NCI-H2227 treated with DMSO at 0.1 percent for 48 hours (cell line): Measurements from ENCODE around the gene B4GALT1.
"Not testable (repeated sequence)": the region's sequence is repeated elsewhere in the genome, so short reads cannot be mapped to it uniquely, and the experiment has no call there.

Experiments
- DNase-seq: peaks from one replicate; lab custom pipeline; 2025; lab: John Stamatoyannopoulos, UW

Gene B4GALT1

GRCh38 chr9:33101104-33101951 is 65.8 kb downstream of the B4GALT1 start:
- no peak for DNase-seq

DNA sequence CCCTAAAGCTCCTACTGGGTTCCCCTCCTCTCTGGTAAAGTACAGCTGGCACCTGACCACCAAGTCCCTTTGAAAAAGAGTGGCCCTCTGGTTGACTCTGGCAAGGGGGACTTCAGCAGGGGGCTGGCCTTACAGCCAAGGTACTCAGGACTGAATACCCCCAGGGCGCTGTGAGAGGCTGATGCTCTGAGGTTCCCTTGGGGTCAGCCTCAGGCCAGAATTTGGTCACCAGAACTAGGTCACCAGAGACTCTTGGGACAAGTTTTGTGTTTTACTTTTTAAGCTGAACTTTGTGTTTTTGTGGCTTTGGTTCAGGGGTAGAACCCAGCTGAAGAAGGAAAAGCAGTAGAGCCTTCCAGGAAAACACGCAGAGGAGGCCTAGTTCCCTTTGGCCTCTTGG is 67.4 kb downstream of the B4GALT1 start:
- DNase-seq: no peak

DNA sequence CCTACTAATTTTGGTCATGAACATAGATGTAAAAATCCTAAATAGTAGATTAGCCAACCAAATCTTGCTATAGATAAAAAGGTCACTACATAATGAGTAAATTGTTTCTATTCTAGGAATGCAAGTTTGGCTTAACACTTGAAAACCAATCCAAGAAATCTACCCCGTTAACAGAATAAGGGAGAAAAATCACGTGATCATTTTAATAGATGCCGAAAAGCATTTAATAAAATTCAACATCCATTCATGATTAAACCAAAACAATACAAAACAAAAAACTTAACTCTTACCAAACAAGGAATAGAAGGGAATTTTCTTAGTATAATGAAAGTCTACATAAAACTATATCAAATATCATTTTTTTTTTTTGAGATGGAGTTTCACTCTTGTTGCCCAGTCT is 69.9 kb downstream of the B4GALT1 start:
- DNase-seq: no peak

DNA sequence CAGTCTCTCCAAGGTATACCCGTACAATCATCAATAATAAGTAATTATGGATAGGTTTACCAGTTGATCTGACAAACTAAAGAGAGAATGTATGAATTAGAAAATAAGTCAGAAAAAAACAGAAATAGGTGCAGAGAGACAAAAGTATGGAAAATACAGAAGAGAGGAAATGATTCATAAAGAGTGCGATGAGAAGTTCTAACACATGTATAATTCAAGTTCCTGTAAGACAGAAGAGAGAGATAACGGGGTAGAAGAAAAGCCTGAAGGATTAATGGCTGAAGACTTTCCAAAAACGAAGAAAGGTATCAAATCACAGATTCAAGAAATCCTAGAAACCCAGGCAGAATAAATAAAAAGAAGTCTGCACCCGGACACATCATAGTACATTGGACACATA is 74.5 kb downstream of the B4GALT1 start:
- no peak for DNase-seq

- not testable (repeated sequence) for DNase-seq
Measured at GRCh38 chr9:33085672-33086071, 81.5 kb downstream of the B4GALT1 start.

GRCh38 chr9:33082538-33083326 is 84.4 kb downstream of the B4GALT1 start:
- DNase-seq: no peak

DNA sequence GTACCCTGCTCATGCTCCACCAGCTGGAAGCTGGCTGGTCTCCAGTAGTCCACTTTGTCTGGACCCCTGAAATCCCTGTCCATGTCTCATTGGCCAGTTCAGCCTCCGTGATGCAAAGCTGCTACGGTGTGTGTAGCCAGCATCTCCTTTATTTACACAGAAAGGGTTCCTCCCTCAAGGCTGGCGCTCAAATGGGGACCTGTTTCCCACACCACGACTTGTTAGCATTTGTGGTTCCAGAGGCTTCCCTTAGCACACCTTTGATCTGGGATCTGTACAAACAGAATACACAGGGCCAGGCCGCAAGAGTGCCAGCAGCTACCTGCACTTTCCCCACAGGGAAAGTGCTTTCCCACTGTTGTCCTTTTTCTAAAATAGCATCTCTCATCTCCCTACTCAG is 85.0 kb downstream of the B4GALT1 start:
- DNase-seq: no peak

DNA sequence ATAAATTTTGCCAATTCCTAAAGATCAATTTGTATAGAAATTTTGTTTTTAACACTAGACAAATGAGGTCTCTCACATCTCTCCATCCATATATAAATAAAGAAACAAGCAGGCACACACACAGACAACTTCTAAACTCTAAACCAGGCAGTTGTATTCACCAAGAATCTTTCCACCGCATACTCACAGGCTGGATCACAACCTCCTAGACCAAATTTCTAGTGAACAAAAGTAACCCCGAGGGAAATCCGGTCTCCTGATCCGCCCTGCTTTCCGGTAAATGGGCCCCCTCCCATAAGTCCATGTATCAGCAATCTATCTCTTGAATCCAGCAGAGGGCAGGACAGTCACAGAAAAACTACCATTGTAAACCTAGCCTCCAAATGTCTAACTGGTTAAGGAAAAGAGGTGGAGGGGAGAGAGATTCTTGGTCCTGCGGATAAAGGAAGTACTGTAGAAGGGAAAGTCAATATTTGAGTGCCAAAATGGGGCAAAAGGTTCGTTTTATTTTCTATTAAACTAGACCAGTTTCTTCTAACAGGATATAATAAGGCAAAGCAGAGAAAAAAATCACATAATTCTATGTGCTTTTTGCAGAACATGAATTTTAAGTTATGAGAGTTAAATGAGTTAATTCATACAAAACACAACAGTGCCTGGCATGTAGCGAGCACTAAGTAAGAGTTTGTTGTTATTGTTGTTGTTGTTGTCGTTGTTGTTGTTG is 85.8 kb downstream of the B4GALT1 start:
- peak; percentile 75 for DNase-seq

GRCh38 chr9:33080534-33080933 is 86.6 kb downstream of the B4GALT1 start:
- DNase-seq: no peak

DNA sequence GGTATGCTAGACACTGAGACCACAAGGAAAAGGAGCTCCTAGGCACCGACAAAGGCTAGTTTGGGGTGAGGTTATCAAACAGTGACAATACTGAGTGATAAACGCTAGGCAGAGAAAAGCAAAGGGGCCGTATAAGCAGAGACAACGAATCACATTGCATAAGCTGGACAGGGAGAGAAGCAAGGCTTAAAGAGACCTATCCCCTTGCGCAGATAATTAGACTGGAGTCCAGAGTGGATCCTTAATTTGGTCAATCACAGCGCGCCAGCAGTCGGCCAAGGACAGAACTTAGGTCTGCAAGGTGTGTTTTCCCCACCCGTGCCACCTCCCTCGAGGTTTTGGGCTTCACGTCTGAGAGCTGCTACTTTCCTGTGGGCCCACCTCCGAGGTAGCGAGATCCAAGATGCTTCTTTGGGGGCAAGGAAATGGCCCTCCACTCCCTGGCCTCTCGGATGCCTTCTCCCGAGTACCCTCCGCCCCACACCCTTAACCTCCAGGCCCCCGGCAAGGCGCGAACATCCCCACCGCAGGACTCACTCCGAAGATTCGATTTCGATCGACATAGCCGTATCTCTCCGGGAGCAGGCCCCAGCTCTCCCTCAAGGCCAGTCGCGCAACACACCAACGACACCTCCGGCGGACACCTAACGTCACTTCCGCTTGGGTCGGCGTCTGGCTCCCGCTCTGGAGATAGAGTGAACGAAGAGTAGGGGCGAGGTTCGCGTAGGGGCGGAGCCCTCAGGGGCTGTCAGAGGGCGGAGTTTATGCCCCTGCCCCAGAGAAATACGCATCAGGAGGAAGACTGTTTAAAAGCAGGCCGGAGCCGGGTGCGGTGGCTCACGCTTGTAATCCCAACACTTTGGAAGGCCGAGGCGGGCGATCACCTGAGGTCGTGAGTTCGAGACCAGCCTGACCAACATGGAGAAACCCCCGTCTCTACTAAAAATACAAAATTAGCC is 90.8 kb downstream of the B4GALT1 start, which contains the start of gene SMU1:
Gene SMU1 (minus strand): TSS at position 629 of the 959 bp plus-strand sequence. CDS start 66 bp downstream, at position 563.
- peak; percentile 93 for DNase-seq

GRCh38 chr9:33068991-33069390 is 98.1 kb downstream of the B4GALT1 start:
- no peak for DNase-seq

DNA sequence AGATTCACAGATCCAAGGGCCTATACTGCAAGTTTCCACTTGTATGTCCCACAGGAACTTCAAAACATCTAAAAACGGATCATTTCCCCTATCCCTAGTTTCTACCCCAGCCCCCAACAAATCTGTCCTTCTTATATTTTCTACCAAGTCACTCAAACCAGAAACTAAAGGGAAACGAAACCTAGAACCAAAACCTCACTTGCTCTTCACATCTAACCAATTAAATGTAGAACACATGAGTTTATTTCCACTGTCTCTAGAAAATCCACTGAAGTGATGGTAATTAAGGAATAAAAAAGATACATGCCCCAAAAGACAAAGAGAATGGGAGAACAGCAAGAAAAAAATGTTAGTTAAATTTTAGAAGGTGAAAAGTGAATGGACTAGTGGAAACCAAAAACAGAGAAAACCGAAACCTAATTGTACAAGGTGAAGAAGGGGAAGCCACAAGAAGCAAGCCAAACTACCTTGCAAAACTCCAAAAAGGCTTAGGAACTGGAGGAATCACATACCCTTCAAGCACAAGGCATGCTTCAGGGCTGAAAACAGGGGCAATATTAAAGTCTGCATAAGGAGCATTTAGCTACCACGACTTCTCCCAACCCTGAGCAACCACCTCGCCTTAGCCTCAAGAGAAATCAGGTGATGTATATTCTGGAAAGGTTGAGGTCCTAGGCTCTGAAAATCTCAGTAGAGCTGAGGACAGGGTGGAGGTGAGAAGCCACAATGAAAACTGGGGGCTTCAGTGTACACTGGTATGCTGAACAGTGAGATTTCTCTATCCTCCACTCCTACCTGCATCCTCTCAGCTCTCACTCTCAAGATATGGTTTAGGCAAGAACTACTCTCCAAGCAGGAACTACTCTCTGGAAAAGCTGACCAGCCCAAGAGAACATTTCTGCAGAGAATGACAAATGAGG is 101.7 kb downstream of the B4GALT1 start:
- no peak for DNase-seq
